SU-DHL-6 (cell line): ENCODE data around the gene ABCF1.

Source experiments
- H2AFZ ChIP-seq: fragments of 200-600 bp; sonication (generic); 2 replicates; pipeline ENCODE4 v1.6.1; 2014; ENCODE audit warnings: low read depth, mild to moderate bottlenecking, moderate library complexity, mixed read lengths, antibody characterized with exemption, low read length; ENCODE audit not compliant: severe bottlenecking
- H3F3A ChIP-seq: fragments of 200-600 bp; shearing (Covaris generic); 2 replicates; pipeline ENCODE4 v1.6.0; 2016; ENCODE audit warnings: antibody characterized with exemption, mild to moderate bottlenecking; ENCODE audit not compliant: insufficient read depth
- H3K27ac ChIP-seq: fragments of 200-600 bp; sonication (generic); 2 replicates; pipeline ENCODE4 v1.5.1; 2016; ENCODE audit warnings: low read depth, mild to moderate bottlenecking, low read length, moderate library complexity, mixed read lengths
- H3K27me3 ChIP-seq: fragments of 200-600 bp; sonication (generic), shearing (Covaris generic); 2 replicates; pipeline ENCODE4 v1.6.0; 2014; ENCODE audit warnings: mild to moderate bottlenecking, low read length
- H3K36me3 ChIP-seq: fragments of 200-600 bp; sonication (generic); 2 replicates; pipeline ENCODE4 v1.6.1; 2014; ENCODE audit warnings: mild to moderate bottlenecking, low read length, mixed read lengths
- H3K4me2 ChIP-seq: fragments of 300-600, 200-600 bp; shearing (Covaris generic), sonication (generic); 2 replicates; pipeline ENCODE4 v1.6.0; 2014; ENCODE audit warnings: low read length, low read depth, mild to moderate bottlenecking; ENCODE audit not compliant: poor library complexity, severe bottlenecking
- H3K4me3 ChIP-seq: fragments of 200-600 bp; sonication (generic); 2 replicates; pipeline ENCODE4 v1.5.1; 2014; ENCODE audit warnings: antibody characterized with exemption, low read length, mild to moderate bottlenecking, mixed read lengths; ENCODE audit not compliant: insufficient read depth, poor library complexity, severe bottlenecking
- H3K79me2 ChIP-seq: fragments of 200-600 bp; sonication (generic); 2 replicates; pipeline ENCODE4 v1.6.1; 2014; ENCODE audit warnings: mild to moderate bottlenecking, low read length, moderate library complexity; ENCODE audit not compliant: insufficient read depth
- H3K9ac ChIP-seq: fragments of 200-600 bp; sonication (generic); 2 replicates; pipeline ENCODE4 v1.7.0; 2014; ENCODE audit warnings: mild to moderate bottlenecking, low read length
- H3K9me2 ChIP-seq: fragments of 200-600 bp; sonication (generic); replicated peaks from 2 replicates; pipeline ENCODE4 v1.6.1; 2014; ENCODE audit warnings: low read length; ENCODE audit not compliant: insufficient read depth
- H3K9me3 ChIP-seq: fragments of 200-600 bp; sonication (generic); 2 replicates; pipeline ENCODE4 v1.6.1; 2014; ENCODE audit warnings: low read length, mixed read lengths; ENCODE audit not compliant: insufficient read depth
- H4K20me1 ChIP-seq: fragments of 200-600 bp; sonication (generic); 2 replicates; pipeline ENCODE4 v1.6.1; 2014; ENCODE audit warnings: low read depth, mild to moderate bottlenecking, antibody characterized with exemption, low read length, moderate library complexity, mixed read lengths
- CTCF ChIP-seq: fragments of 200-600 bp; sonication (generic); IDR thresholded peaks from one replicate; pipeline ENCODE4 v1.5.1; 2017; ENCODE audit warnings: antibody characterized with exemption, mild to moderate bottlenecking, low read length, moderate library complexity; ENCODE audit not compliant: insufficient read depth, poor library complexity, severe bottlenecking
- EZH2phosphoT487 ChIP-seq: fragments of 200-600 bp; sonication (generic), shearing (Covaris generic); conservative IDR thresholded peaks from 2 replicates; pipeline ENCODE4 v1.6.1; 2018; ENCODE audit warnings: mild to moderate bottlenecking, antibody characterized with exemption, low read length, moderate library complexity, mixed read lengths

ABCF1 gene

GRCh38 chr6:30565772-30566171 lies 5.5 kb upstream of the ABCF1 start:
- Histone ChIP-seq H3F3A (peaks cover 28% of the 10 kb centered on the region), H3K27ac (no peak overlapping the region; the same call in 1 of the 2 replicates)
- TF ChIP-seq CTCF (no peak), EZH2phosphoT487 (no peak)

GRCh38 chr6:30568245-30568644 lies 3.0 kb upstream of the ABCF1 start:
- H3K4me3 ChIP-seq, result no peak overlapping the region
- no peaks in the 10 kb centered on the region for H3K36me3 ChIP-seq
- peaks cover 25% of the 10 kb centered on the region for H3F3A ChIP-seq
- H3K79me2 ChIP-seq, result peaks cover 19% of the 10 kb centered on the region
- no peak overlapping the region for H3K27ac ChIP-seq
- TF ChIP-seq EZH2phosphoT487 (no peak), CTCF (no peak)
- H3K9me3 ChIP-seq, result no peaks in the 10 kb centered on the region
- no peak overlapping the region for H3K9ac ChIP-seq
- no peak overlapping the region for H3K4me2 ChIP-seq
- peaks cover 13% of the 10 kb centered on the region; the same call in 1 of the 2 replicates for H4K20me1 ChIP-seq
- no peaks in the 10 kb centered on the region for H3K9me2 ChIP-seq
- no peak overlapping the region for H2AFZ ChIP-seq
- H3K27me3 ChIP-seq, result no peaks in the 10 kb centered on the region

More at GRCh38 chr6:30565772-30566171, 5.5 kb upstream of the ABCF1 start:
- Histone ChIP-seq H3K9me2 (no peaks in the 10 kb centered on the region), H3K79me2 (0 out of 2 replicates have a peak, but pooled peaks cover 6% of the 10 kb centered on the region), H3K4me2 (no peak overlapping the region), H3K9me3 (no peaks in the 10 kb centered on the region), H4K20me1 (no peaks in the 10 kb centered on the region), H3K36me3 (0 out of 2 replicates have a peak, but pooled peaks cover 3% of the 10 kb centered on the region), H2AFZ (no peak overlapping the region), H3K4me3 (no peak overlapping the region), H3K9ac (no peak overlapping the region), H3K27me3 (no peaks in the 10 kb centered on the region)

GRCh38 chr6:30570263-30570662 lies 979 bp upstream of the ABCF1 start:
- H3K4me3 ChIP-seq, result peak overlapping the region; percentile 87
- no peak overlapping the region for H3K27ac ChIP-seq
- peak overlapping the region; percentile 76 for H3K4me2 ChIP-seq
- H2AFZ ChIP-seq, result peak overlapping the region; percentile 95
- H3K27me3 ChIP-seq, result no peaks in the 10 kb centered on the region
- no peaks in the 10 kb centered on the region for H3K9me2 ChIP-seq
- H3K9me3 ChIP-seq, result no peaks in the 10 kb centered on the region
- TF ChIP-seq CTCF, result no peak
- no peak for TF ChIP-seq EZH2phosphoT487
- no peaks in the 10 kb centered on the region for H3K36me3 ChIP-seq
- peaks cover 14% of the 10 kb centered on the region; the same call in 1 of the 2 replicates for H3F3A ChIP-seq
- peaks cover 25% of the 10 kb centered on the region; the same call in 1 of the 2 replicates for H4K20me1 ChIP-seq
- peaks cover 39% of the 10 kb centered on the region for H3K79me2 ChIP-seq
- peak overlapping the region; percentile 74 for H3K9ac ChIP-seq
